Activated CD8-positive, alpha-beta memory T cell treated with anti-CD3 and anti-CD28 coated beads, Interleukin-2, amount 50 U/mL, for 24 hours (primary cell): ENCODE results near the gene ZNF112.
"Not testable (repeated sequence)": the region's sequence is repeated elsewhere in the genome, so short reads cannot be mapped to it uniquely, and the experiment has no call there.

Experiments
- DNase-seq: peaks from one replicate; pipeline ENCODE4 v3.0.0-alpha.2; 2020; ENCODE audit errors: extremely low read depth

Gene ZNF112

DNA sequence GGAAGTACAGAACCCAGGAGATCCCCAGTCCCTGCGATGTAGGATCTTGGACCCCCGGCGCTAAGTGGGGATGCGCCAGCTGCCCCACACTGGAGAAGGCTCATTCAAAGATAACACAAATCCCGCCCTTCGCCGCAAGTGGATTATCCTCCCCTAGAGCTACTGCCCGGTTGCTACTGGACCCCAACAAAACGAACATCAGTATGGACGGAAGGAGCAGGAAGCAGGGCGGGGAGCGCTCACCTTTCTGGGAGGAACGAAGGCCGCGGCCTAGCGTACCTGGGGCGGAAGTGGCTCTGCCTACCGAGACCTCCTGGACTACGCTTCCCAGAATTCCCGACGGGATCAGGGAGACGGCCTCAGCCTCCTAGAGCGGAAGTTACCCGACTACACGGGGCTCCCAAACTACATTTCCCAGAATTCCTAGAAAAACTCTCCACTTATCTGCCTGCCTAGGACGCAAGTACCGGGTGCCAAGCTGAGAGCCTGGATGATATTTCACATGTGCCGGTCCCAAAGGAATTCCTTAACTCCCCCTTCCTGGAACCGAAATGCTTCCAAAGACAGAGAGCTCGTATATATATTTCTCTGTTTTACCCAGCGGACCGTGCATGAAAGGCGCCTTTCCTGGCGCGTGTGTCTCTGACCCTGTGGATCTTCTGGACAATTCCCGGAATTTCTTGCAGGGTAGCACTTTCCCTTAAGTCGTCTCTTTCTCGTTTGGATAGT, at the start of gene ZNF112:
Gene ZNF112 (minus strand): TSS at position 298 of the 729 bp plus-strand sequence. CDS start 16,141 bp downstream, outside the sequence.
- no peak for DNase-seq

DNA sequence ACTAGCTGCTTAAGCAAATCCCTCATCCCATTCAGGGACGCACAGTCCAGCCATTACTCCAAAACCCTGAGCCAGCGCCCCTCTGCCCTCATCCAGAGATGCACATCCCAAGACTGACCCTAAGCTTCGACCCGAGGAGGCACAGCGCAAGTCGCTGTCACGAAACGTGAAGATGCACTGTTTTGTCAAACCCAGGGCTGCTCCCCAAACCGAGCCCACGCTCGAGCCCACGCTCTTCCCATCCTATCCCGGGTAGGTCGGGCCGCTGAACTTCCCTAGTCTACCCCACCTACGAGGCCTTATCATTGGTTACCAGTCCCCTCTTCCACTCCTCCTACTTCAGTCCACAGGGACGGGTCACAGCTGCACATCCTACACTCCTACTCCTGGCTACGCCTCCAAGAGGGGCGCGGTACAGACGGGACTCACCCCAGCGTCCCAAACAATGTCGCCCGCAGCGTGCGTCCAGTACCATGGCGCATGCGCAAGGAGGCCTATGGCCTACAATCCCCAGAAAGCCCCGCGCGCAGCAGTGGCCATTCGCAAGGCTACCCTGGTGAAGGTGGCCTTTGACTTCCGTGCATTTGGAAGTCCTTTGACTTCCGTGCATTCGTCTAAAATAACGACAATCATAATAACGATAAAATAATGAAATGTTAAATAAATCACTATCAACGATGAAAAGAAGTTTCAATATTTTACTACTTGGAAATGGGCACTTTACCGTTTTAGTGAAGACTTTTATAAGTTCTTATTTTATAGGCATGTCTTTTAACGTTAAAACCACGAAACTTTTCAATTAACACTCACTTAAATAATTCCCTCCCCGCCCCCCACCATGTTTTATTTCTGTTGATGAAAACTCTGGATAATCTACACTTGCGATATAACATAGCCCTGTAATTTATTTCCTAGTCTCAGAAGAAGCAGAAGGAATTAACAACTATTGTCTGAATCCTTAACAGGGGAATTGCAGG, 44.9 kb upstream of the ZNF112 start, which contains the start of gene ZNF285:
Gene ZNF285 (minus strand): TSS at position 470 of the 977 bp plus-strand sequence. CDS start 4,395 bp downstream, outside the sequence.
- peak; percentile 56 for DNase-seq

DNA sequence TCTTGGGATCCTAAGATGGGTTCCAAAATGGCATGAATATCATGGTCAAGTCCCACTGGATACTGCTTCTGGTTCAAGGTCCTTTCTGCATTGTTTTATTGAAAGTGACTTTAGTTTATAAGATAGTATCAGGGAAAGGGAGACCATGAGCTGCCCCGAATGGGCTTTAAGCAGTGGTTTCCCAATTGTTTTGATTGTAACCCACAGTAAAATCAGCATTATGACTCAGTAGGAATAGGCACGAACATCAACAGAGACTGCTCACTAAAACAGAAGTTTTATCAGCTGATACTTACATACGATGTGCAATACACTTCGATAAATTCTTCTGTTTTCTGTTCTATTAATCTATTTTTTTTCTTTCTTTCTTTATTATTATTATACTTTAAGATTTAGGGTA, 32.8 kb upstream of the ZNF112 start:
- not testable (repeated sequence) for DNase-seq

DNA sequence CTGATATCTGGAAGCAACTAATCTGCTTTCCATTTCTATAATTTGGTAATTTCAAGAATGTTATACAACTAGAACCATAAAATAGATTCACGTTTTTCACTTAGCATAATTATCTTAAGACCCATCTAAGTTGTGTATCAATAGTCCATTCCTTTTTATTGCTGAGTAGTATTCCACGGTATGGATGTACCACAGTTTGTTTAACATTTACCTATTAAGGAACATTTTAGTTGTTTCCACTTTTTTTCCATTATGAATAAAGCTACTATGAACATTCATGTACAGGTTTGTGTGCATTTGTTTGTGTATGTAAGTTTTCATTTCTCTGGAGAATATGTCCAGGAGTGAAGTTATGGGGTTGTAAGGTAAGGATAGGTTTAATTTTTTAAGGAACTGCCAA, 18.3 kb upstream of the ZNF112 start:
- DNase-seq, result no peak

DNA sequence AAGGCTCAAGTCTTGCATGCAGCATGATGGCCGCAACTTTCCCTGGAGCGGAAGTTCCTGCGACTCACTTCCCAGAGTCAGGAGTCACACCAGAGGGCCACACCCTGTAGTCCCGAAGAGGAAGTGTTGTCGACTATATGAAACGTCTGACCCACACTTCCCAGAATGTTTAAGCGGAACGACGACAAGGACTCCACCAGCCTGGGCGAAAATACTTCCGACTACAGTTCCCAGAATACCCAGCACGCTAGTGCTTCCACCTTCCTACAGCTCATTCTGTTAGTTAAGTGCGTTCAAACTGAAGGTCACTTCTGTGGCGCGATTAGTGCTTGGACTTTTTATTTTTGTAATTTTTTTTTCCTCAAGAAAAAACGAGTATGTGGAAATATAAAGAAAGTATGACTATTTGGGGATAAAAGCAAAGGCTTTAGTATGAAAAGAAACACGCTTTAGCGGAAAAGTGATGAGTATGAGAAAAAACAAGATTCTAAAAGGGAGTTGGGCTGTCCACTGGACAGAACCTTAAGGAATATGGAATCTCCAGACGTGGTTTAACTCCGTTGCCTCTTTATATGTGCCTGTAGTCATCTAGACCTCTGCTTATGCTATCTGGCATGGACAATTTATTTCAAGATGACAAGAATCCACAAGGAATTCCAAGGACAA, 15.5 kb upstream of the ZNF112 start:
- no peak for DNase-seq

DNA sequence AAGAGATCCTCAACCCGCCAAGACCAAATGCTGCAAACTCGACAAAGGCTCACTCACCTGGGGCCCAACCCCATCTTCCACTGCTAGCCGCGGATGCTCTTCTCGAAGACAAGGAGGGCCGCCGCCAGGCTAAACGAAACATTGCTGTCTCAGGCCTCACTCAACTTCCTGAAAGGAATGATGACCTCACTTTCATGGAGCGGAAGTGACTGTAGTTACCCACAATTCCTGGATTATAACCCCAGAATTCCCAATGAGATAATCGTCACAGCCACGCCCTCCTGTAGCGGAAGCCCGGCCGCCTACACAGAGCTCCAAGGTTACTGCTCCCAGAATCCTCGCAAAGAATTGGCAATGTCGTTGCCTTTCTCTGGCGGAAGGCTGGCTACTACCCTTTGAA, 10.5 kb upstream of the ZNF112 start:
- no peak for DNase-seq

DNA sequence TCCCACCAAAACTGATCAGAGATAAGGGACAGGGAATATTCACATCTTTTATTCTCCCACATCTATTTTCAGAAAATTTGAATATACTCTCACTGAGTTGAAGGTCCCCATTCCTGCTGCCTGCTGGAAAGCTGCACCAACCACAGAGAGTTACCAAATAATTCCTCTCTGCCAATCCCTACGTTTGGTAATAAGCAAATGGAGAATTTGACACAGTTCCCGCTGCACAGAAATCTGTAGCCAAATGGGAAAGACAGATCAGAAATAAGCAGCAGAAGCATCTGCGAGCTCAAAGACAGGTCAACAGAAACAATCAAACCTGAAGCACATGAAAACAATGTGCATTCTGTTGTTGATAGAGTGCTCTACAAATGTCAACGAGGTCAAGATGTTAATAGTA, 9.9 kb downstream of the ZNF112 start:
- no peak for DNase-seq

DNA sequence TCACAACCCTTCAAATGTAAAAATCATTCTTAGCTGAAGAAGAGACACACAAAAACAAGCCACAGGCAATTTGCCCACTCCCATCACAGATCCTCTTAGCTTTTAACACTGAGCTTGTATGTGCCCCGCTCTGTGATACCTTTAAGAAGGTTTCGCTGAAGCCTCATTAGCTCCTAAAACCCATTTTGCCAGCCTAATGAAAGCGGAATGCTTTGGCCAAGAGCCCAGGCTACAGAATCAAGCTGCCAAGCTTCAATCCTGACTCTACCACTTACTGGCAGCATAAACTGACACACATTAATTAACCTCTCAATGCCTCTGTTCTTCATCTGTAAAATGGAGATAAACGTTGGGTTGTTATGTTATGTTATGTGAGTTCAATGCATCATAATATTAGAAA, 10.5 kb downstream of the ZNF112 start:
- DNase-seq, result no peak

DNA sequence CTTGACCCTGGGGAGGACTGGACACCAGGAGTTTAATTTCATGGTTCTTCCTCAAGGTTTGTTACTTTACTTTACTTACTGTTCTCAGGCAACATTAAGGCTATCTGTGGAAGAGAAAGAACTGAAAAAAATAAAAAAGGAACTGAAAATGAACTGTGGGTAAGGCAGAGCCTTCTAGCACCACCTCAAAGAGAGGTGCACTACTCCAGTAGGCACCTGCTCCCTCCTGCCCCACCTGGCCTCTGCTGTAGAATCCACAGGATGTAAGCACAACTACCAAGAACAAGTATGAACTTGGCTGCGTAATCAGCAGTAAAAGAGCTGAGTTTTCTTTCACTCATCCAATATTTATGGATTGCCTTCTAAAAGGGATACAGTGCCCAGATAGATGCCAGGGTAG, 12.2 kb downstream of the ZNF112 start:
- DNase-seq, result no peak

DNA sequence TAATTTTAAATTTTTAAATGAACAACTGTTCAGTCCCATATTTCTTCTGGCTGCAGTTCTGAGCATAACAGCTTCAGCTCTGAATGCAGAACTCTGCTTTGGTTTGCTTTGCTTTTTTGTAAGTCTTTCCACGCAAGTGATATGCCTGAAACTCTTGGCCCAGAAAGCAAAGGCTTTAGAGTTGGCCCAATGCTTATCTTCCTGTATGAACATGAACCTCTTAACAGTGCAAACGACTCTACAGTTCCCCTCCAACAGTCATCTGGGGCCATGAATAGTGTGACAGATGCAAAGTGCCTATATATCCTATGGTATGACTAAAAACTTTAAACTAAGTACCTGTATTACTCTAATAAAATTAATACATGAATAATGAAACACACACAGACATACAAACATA, 14.7 kb downstream of the ZNF112 start:
- DNase-seq, result no peak

DNA sequence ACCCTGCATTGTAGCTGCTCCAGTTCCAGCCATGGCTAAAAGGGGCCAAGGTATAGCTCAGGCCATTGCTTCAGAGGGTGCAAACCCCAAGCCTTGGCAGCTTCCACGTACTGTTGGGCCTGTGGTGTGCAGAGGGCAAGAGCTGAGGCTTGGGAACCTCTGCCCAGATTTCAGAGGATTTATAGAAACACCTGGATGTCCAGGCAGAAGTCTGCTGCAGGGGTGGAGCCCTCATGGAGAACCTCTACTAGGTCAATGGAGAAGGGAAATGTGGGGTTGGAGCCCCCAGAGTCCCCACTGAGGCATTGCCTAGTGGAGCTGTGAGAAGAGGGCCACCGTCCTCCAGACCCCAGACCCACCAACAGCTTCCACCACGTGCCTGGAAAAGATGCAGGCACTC, 21.8 kb downstream of the ZNF112 start:
- DNase-seq, result not testable (repeated sequence)

DNA sequence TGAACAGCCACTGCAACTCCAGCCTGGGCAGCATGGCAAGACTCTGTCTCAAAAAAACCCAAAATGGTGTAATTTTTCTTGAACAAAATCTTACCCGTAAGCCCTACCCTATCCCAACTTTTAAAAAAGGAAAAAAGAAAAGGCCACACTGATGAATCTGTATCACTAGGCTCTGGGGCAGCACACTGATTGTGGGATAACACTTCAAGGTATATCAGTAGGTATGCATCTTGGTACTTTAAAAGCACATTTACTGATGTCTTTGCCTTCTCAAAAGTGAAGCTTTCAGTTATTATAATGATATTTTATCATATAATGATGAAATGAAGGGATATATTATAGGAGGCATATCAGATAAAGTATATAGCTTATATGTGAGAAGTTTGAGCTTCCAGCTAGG, 24.3 kb downstream of the ZNF112 start:
- DNase-seq, result no peak

DNA sequence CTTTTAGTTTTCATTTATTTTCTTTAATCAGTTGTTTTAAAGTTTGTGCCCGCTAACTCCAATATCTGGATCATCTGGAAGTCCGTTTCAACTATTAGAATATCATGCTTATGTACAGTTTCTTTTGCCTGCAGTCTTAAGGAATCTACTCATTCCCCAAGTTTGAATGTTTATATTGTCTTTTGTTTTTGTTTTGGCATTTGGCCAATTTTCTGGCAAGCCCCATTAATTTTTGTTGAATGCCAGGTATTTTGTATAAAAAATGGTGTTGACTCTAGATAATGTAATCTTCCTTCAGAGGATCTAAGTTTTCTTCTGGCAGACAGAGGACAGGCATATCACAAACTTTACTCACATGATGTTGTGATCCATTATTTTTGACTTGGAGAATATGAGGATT, 40.6 kb downstream of the ZNF112 start:
- DNase-seq, result no peak

DNA sequence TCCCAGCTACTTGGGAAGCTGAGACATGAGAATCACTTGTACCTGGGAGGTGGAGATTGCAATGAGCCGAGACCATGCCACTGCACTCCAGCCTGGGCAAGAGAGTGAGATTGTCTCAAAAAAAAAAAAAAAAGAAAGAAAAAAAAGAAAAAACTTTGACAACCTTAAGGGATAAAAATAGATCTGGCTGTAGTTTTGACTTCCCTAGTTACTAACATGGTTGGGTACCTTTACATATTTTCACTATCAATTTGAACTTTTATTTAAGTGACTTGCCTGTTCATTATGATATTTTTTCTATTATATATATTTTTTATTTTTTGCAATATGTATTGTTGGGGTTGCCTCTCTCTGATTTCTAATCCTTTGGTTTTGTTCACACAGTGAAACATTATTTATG, 43.2 kb downstream of the ZNF112 start:
- no peak for DNase-seq

DNA sequence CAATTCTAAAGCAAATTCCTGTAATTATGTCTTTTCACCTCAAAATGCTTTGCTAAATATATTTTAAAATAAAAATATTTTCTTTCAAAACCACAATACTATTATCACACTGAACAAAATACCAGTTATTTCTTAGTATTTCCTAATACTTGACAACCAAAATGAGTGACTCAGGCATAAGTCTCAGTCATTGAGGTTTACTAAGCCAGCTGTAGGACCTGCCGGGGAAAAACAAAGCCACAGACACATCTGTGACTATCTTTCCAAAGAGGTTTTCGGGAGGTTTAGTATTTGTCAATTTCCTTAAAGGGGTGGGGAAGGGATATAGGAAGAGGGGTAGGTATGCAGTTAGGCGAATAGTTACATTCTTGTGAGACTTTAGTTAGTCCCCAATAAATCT, 48.5 kb downstream of the ZNF112 start:
- DNase-seq, result no peak

DNA sequence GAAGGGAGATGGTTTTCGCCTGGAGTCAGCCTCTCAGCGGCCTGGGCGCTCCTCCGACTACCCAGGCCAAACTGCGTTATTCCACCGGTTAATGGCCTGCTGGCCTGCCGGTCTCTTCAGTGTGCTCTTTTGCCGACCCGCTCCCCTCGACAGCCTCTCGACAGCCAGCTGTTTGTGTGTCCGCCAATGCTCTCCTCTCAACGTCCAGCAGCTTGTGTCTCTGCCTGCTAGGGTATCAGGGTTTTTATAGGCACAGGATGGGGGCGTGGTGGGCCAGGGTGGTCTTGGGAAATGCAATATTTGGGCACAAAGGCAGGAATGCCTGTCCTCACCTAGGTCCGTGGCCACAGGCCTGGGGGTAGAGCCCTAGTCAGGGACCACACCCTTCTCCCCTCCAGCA, 50.2 kb downstream of the ZNF112 start:
- no peak for DNase-seq

DNA sequence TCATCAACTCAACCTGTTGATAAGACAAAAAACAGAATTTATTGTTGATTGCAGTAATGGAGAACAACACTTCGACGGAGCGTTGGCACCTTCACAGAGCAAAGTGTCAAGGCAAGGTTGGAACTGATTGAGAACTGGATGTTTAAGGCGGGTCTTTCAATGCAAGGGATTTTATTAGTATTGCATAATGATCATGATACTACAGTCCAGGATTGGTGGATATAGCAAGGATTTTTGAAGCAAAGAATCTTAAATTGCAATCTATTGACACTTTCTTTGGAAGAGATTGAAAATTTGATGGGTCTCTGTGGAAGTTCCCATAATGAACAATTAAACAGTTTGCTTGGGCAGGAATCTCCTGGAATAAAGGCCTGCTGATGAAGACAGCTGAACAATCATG, 51.0 kb downstream of the ZNF112 start:
- DNase-seq, result no peak

DNA sequence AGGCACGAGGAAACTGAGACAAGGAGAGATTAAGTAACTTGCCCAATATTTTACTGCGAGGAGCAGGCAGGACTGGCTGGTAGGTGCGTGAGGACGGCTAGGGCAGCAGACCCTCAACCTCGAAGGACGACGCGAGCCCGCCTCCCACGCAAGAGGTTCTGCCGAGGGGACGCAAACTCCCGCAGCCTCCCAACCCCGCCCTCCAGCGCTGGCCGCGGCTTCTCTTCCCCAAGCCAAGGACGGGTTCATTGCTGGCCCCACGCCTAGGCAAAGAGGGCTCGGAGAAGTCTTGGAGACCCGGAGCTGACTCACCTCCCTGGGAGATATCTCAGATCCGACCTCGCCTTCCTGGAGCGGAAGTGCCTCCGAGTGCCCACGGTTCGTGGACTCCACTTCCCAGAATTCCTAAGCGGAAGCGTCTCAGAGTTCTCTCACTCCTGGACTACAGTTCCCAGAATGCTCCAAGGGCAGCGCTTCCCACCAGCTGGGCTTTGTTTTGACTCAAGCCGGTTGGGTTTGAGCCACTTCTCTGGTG, 51.8 kb downstream of the ZNF112 start, which contains the start of gene ZNF235:
Gene ZNF235 (minus strand): TSS at position 367 of the 535 bp plus-strand sequence. CDS start 1,621 bp downstream, outside the sequence.
- DNase-seq, result peak; percentile 55

DNA sequence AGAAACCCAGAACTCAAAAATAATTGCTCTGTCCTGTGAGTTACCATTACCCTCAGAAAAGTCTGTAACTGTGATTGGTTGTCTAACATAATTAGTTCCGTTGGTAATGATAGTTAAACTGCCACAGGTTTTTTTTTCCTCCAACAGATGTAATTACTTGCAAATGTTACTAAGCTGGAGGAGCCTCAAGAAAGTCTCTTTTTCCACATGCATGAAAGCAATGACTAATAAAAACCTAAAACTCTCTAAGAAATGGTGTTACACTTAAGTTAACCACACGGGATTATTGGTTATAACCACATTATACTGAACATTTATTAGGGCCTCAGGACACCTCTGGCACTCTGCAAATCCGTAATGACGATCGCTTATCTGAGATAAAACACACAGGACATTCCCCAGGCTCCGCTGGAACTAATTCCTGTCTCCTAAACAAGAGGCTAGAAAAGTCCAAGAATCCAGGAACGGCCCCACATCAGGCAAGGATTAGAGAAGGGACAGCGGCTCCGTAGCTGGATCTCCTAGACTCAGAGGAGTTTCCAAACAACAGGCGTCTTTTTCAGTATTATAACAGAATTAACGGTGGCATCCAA, 52.4 kb downstream of the ZNF112 start:
- no peak for DNase-seq

DNA sequence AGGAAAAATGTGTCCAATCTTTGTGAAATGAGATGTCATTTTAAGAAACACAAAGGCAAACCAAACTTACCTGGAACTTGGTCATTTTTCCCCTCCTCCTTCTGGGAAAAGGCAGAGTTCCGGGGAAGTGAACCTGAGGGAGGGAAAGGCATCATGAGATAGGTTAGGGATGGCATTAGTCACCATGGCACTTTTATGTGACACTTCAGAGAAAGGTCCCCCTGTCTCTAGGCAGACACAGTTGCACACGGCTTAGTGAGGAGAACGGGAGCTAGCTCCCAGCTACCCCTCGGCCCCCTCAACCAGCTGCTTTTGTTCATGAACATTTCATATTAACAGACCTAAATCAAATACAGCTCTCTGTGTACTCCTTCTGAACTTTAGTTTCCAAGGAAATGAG, 53.2 kb downstream of the ZNF112 start:
- no peak for DNase-seq

DNA sequence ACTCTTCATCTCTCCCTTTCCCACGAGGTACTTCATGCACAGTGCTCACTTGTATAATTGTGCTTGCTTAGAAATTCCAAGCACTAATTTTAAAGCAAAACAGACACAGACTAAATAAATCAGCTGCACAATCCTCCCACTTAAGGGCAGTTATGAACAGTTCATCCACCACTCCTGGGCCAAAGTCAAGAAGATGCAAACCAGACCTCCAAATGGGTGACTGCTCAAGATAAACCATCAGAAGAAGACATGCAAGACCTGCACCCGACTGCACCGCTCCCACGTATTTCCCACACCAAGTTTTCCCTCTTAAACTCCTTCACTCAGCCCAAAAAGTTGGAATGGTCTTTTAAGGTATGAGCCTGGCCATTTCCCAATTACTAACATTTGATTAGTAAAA, 71.5 kb downstream of the ZNF112 start:
- no peak for DNase-seq
